Lower leg skin (tissue), 3 donors: ENCODE measurements around the gene KHDC4.

Experiments used
- POLR2A ChIP-seq, 2 donors: fragments of 450-650 bp; IDR thresholded peaks; one replicate each; pipeline ENCODE4 v1.6.1; 2016 to 2017; ENCODE audit warnings: antibody characterized with exemption in 2 of 2, mild to moderate bottlenecking in 1 of 2, moderate library complexity in 1 of 2
- TF ChIP-seq, protein P1 (sequence below), 3 donors: fragments of 450-650 bp; IDR thresholded peaks; one replicate each; pipeline ENCODE4 v1.5.1; 2016; ENCODE audit warnings: antibody characterized with exemption in 3 of 3, mild to moderate bottlenecking in 3 of 3, moderate library complexity in 2 of 3

DNA sequence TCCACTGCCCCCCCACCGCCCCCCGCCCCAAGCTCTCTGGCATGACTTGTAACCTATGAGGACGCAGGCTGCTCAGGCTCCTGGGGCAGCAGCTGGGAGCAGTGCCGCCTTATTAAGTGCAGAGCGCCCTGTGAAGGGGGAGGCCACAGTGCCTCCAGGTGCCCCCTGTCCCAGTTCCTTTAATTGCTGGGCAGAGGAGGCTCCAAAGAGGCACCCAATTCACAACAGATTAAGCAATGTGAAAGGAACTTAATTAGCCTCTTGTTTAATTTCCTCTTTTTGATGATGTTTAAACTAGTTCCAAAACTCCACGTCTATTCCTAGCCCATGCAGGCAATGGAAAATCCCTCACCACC, 10.2 kb upstream of the KHDC4 start:
- TF ChIP-seq, protein P1, sequence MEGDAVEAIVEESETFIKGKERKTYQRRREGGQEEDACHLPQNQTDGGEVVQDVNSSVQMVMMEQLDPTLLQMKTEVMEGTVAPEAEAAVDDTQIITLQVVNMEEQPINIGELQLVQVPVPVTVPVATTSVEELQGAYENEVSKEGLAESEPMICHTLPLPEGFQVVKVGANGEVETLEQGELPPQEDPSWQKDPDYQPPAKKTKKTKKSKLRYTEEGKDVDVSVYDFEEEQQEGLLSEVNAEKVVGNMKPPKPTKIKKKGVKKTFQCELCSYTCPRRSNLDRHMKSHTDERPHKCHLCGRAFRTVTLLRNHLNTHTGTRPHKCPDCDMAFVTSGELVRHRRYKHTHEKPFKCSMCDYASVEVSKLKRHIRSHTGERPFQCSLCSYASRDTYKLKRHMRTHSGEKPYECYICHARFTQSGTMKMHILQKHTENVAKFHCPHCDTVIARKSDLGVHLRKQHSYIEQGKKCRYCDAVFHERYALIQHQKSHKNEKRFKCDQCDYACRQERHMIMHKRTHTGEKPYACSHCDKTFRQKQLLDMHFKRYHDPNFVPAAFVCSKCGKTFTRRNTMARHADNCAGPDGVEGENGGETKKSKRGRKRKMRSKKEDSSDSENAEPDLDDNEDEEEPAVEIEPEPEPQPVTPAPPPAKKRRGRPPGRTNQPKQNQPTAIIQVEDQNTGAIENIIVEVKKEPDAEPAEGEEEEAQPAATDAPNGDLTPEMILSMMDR (IDR thresholded peaks at IDR 0.05) = no peak
- TF ChIP-seq POLR2A (IDR thresholded peaks at IDR 0.05) = no peak
